A549 (cell line): ENCODE data around the gene POU3F3. TPM values are rescaled to one million over a fixed set of nuclear protein-coding genes. Genes with fewer than 3 reads are reported as not detected.

ENCODE experiments used
- ATAC-seq, 2 experiments: fragments of 200-7000 bp in 1 of 2; fragments of >200 bp in 1 of 2; cut with Nextera tagmentation in 1 of 2; cut with Tn5 transposase in 1 of 2; 3 replicates each; pipeline versions ENCODE4 v1.8.0 to v1.9.1; 2018 to 2020; ENCODE audit warnings: mild to moderate bottlenecking in 1 of 2, moderate library complexity in 1 of 2
- CTCF ChIA-PET: fragments of 300-600 bp; sonication (Branson Sonifier 250); formaldehyde crosslinking; extraction: SDS; loops from one replicate; lab custom pipeline; 2021; ENCODE audit warnings: antibody characterized with exemption, inconsistent platforms; lab: Yijun Ruan, JAX
- POLR2A ChIA-PET: fragments of 350-600 bp; formaldehyde crosslinking; extraction: SDS; loops from one replicate; lab custom pipeline; 2021; ENCODE audit warnings: antibody characterized with exemption, inconsistent platforms; lab: Yijun Ruan, JAX
- DNase-seq, 2 experiments: peaks; one replicate each; pipeline versions ENCODE4 v3.0.0 to v3.0.0-alpha.2; 2011 to 2016; ENCODE audit warnings: low read depth in 1 of 2, low spot score in 1 of 2
- FAIRE-seq: peaks from 2 replicates; lab custom pipeline; 2011; peaks lifted over from hg19 to GRCh38; lab: Jason Lieb, UNC
- H3K27ac ChIP-seq, 2 experiments: fragments of >200 bp; sonication (Bioruptor Twin); formaldehyde crosslinking; 3 replicates each; pipeline ENCODE4 v1.5.1; 2016 to 2017
- H3K4me1 ChIP-seq: fragments of >200 bp; sonication (Bioruptor Twin); formaldehyde crosslinking; 3 replicates; pipeline ENCODE4 v1.6.1; 2016
- H3K4me2 ChIP-seq: fragments of >200 bp; sonication (Bioruptor Twin); formaldehyde crosslinking; 3 replicates; pipeline ENCODE4 v1.6.1; 2016
- H3K4me3 ChIP-seq: fragments of >200 bp; sonication (Bioruptor Twin); formaldehyde crosslinking; 3 replicates; pipeline ENCODE4 v1.5.1; 2016
- H3K9me3 ChIP-seq: fragments of >200 bp; sonication (Bioruptor Twin); formaldehyde crosslinking; 3 replicates; pipeline ENCODE4 v1.6.1; 2016
- CBX8 ChIP-seq: fragments of 200-600 bp; sonication (generic); IDR thresholded peaks from 2 replicates; pipeline ENCODE4 v1.6.1; 2016
- CHD2 ChIP-seq: fragments of 150-350 bp; IDR thresholded peaks from 2 replicates; pipeline ENCODE4 v1.6.1; 2014; ENCODE audit warnings: low read length; ENCODE audit not compliant: partially characterized antibody
- CTCF ChIP-seq: fragments of >200 bp; sonication (Bioruptor Twin); formaldehyde crosslinking; IDR thresholded peaks from 3 replicates; pipeline ENCODE4 v1.5.1; 2016
- E2F6 ChIP-seq: IDR thresholded peaks from 2 replicates; pipeline ENCODE4 v1.6.1; 2012; ENCODE audit warnings: low read depth, borderline replicate concordance
- EHF ChIP-seq: fragments of 250-450 bp; sonication (Bioruptor Pico); IDR thresholded peaks from 2 replicates; pipeline ENCODE4 v1.5.0; 2020; ENCODE audit warnings: mild to moderate bottlenecking
- EHMT2 ChIP-seq: fragments of 200-600 bp; sonication (generic); IDR thresholded peaks from 2 replicates; pipeline ENCODE4 v1.6.1; 2016; ENCODE audit warnings: antibody characterized with exemption, low read depth, mild to moderate bottlenecking, moderate library complexity
- ELK1 ChIP-seq: fragments of 150-350 bp; IDR thresholded peaks from 2 replicates; pipeline ENCODE4 v1.6.1; 2014; ENCODE audit warnings: low read depth, mild to moderate bottlenecking, low read length
- EP300 ChIP-seq, 2 experiments: fragments of >200 bp; sonication (Bioruptor Twin); formaldehyde crosslinking; IDR thresholded peaks; 2 replicates in 1 of 2; 3 replicates in 1 of 2; pipeline ENCODE4 v1.6.1; 2016 to 2017
- GATA3 ChIP-seq: IDR thresholded peaks from 2 replicates; pipeline ENCODE4 v1.6.1; 2012; ENCODE audit warnings: borderline replicate concordance
- HES2 ChIP-seq: fragments of >200 bp; sonication (Bioruptor Twin); formaldehyde crosslinking; IDR thresholded peaks from 2 replicates; pipeline ENCODE4 v1.6.1; 2016
- HMGXB4 ChIP-seq: fragments of 250-450 bp; sonication (Bioruptor Pico); IDR thresholded peaks from 2 replicates; pipeline ENCODE4 v1.5.0; 2021; ENCODE audit warnings: mild to moderate bottlenecking, moderate library complexity, borderline replicate concordance
- HOXB5 ChIP-seq: fragments of 250-450 bp; sonication (Bioruptor Pico); IDR thresholded peaks from 2 replicates; pipeline ENCODE4 v1.5.0; 2020; ENCODE audit warnings: mild to moderate bottlenecking, moderate library complexity
- JUN ChIP-seq, 2 experiments: fragments of >200 bp; sonication (Bioruptor Twin); formaldehyde crosslinking; IDR thresholded peaks; 2 replicates in 1 of 2; 3 replicates in 1 of 2; pipeline ENCODE4 v1.6.1; 2016 to 2017
- MAX ChIP-seq: IDR thresholded peaks from 2 replicates; pipeline ENCODE4 v1.6.1; 2012
- NFE2L2 ChIP-seq: fragments of 150-350 bp; conservative IDR thresholded peaks from 2 replicates; pipeline ENCODE4 v1.6.1; 2014; ENCODE audit warnings: low read length
- NPAS2 ChIP-seq: fragments of 250-450 bp; sonication (Bioruptor Pico); IDR thresholded peaks from 2 replicates; pipeline ENCODE4 v1.8.0; 2022; ENCODE audit warnings: mild to moderate bottlenecking, moderate library complexity, borderline replicate concordance
- NR3C1 ChIP-seq: fragments of >200 bp; sonication (Bioruptor Twin); formaldehyde crosslinking; IDR thresholded peaks from 3 replicates; pipeline ENCODE4 v1.6.1; 2017
- PHF8 ChIP-seq: fragments of 200-600 bp; sonication (generic); IDR thresholded peaks from 2 replicates; pipeline ENCODE4 v1.6.1; 2016; ENCODE audit warnings: low read depth, mild to moderate bottlenecking, antibody characterized with exemption, moderate library complexity, borderline replicate concordance
- POLR2A ChIP-seq: IDR thresholded peaks from 2 replicates; pipeline ENCODE4 v1.6.1; 2012; ENCODE audit warnings: mild to moderate bottlenecking, low read length
- RFX5 ChIP-seq: fragments of 450-650 bp; IDR thresholded peaks from 2 replicates; pipeline ENCODE4 v1.7.1; 2014; ENCODE audit warnings: antibody characterized with exemption, mild to moderate bottlenecking, moderate library complexity
- SREBF2 ChIP-seq: fragments of 450-650 bp; IDR thresholded peaks from 2 replicates; pipeline ENCODE4 v1.6.1; 2014; ENCODE audit warnings: mild to moderate bottlenecking, moderate library complexity
- ZC3H11A ChIP-seq: fragments of 450-650 bp; IDR thresholded peaks from 2 replicates; pipeline ENCODE4 v1.6.1; 2014; ENCODE audit warnings: antibody characterized with exemption, mild to moderate bottlenecking
- ZNF302 ChIP-seq: fragments of 250-450 bp; sonication (Bioruptor Pico); IDR thresholded peaks from 2 replicates; pipeline ENCODE4 v1.9.0; 2021; ENCODE audit warnings: inconsistent platforms, mild to moderate bottlenecking, moderate library complexity
- ZSCAN20 ChIP-seq: fragments of 250-450 bp; sonication (Bioruptor Pico); IDR thresholded peaks from 2 replicates; pipeline ENCODE4 v1.8.0; 2022; ENCODE audit warnings: mild to moderate bottlenecking, moderate library complexity
- WGBS: methylation state at CpG from one replicate; pipeline ENCODE4 v1.1.6; 2017; ENCODE audit errors: missing lambda C conversion rate; 5-methylcytosine and 5-hydroxymethylcytosine counted together
- polyA plus RNA-seq, 4 experiments: library from polyadenylated mRNA; depleted of rRNA in 3 of 4; stranded (reverse); fragments of >200 nt; fragmentation: RNase III in 1 of 4; extraction: RNeasy Plus Mini Kit Qiagen cat#74134 plus additional on column Dnase treatment in 1 of 4; gene quantifications; 2 replicates in 3 of 4; 3 replicates in 1 of 4; pipeline ENCODE4 v1.2.3, GENCODE V29; 2011 to 2017

POU3F3 gene
- polyA plus RNA-seq, 2 of the 4 experiments (the other 2 are of a cell fraction), result 0.03 TPM; not detected in 1

- no peak overlapping the region for H3K27ac ChIP-seq
- H3K4me1 ChIP-seq, result no peaks in the 10 kb centered on the region; the same call in 2 of the 3 replicates
- DNase-seq, result no peak
- ATAC-seq, result no peak
- CTCF ChIA-PET, result interaction anchor here (0.8 kb wide), 1 partner anchor 12 kb away, joined by 3 read pairs; no protein-coding TSS in a partner anchor
- H3K4me3 ChIP-seq, result no peak overlapping the region
- TF ChIP-seq NFE2L2 (no peak), CHD2 (no peak), PHF8 (no peak), JUN (IDR thresholded peaks at IDR 0.05) (no peak), ZSCAN20 (CRISPR knock-in tag) (no peak), GATA3 (no peak), MAX (no peak), CBX8 (no peak), SREBF2 (no peak), RFX5 (no peak), ELK1 (no peak), EHF (CRISPR knock-in tag) (no peak), ZC3H11A (no peak), CTCF (no peak), EP300 (IDR thresholded peaks at IDR 0.05) (no peak), ZNF302 (no peak), NPAS2 (CRISPR knock-in tag) (no peak), E2F6 (no peak), NR3C1 (no peak), HES2 (no peak)
- POLR2A ChIA-PET, result no interaction called here
- no peaks in the 10 kb centered on the region for H3K9me3 ChIP-seq
- 53% methylated on average over 11 of the region's 11 CpGs for WGBS
- no peak for FAIRE-seq
- H3K4me2 ChIP-seq, result no peak overlapping the region
Measured at GRCh38 chr2:104861351-104862057, 7.6 kb downstream of the POU3F3 start.

- no peak overlapping the region for H3K4me3 ChIP-seq
- TF ChIP-seq ZNF302, result no peak
- no peak for TF ChIP-seq HOXB5 (CRISPR knock-in tag)
- no peak for TF ChIP-seq E2F6
- no peak for TF ChIP-seq GATA3
- no peak for TF ChIP-seq SREBF2
- no peak for TF ChIP-seq HMGXB4 (CRISPR knock-in tag)
- no peak for TF ChIP-seq CHD2
- TF ChIP-seq POLR2A, result no peak
- no peak for TF ChIP-seq EHMT2
- 67% methylated on average over 42 of the region's 60 CpGs for WGBS
- POLR2A ChIA-PET, result no interaction called here
- no peak for DNase-seq
- H3K4me1 ChIP-seq, result no peaks in the 10 kb centered on the region
- ATAC-seq, result no peak
- H3K27ac ChIP-seq, result no peak overlapping the region
- CTCF ChIA-PET, result interaction anchor here (0.7 kb wide), 1 partner anchor 109 kb away, joined by 3 read pairs; no protein-coding TSS in a partner anchor
- no peak for FAIRE-seq
- H3K9me3 ChIP-seq, result no peaks in the 10 kb centered on the region
- H3K4me2 ChIP-seq, result no peak overlapping the region
Measured at GRCh38 chr2:104862058-104862941, 8.4 kb downstream of the POU3F3 start.
